Posterior cingulate gyrus (tissue), 11 donors: Measurements from ENCODE around the gene FAM174B.
"Not testable (repeated sequence)": the region's sequence is repeated elsewhere in the genome, so short reads cannot be mapped to it uniquely, and the experiment has no call there.

ENCODE experiments used
- DNase-seq, 10 donors: peaks; one replicate each; pipeline versions ENCODE4 v3.0.0 to v3.0.0-alpha.2; 2020 to 2021; ENCODE audit warnings: mixed read lengths in 3 of 10
- intact Hi-C: fragments of 100-400 bp; cut with DNase I; formaldehyde crosslinking; loops from one replicate; pipeline ENCODE4 v1.15.1; 2023

The FAM174B gene

GRCh38 chr15:92621972-92622533, 33.5 kb downstream of the FAM174B start:
- DNase-seq: no peak
- intact Hi-C loops: loop anchor here (10.0 kb wide), 1 partner anchor 97 kb away; no protein-coding TSS in a partner anchor

GRCh38 chr15:92620991-92621390, 34.6 kb downstream of the FAM174B start:
- no peak for DNase-seq
- intact Hi-C loops: loop anchor here (10.0 kb wide), 1 partner anchor 96 kb away; no protein-coding TSS in a partner anchor

- no peak for DNase-seq
- intact Hi-C loops: loop anchor here (10.0 kb wide), 2 partner anchors 95 kb away; no protein-coding TSS in a partner anchor
Observed at GRCh38 chr15:92619145-92620101, 36.2 kb downstream of the FAM174B start.

- intact Hi-C loops: loop anchor here (10.0 kb wide), 1 partner anchor 97 kb away; no protein-coding TSS in a partner anchor
- peak in 2 of 10 donors; percentile 30 to 84 for DNase-seq
Observed at GRCh38 chr15:92617549-92618520, 37.7 kb downstream of the FAM174B start.

- intact Hi-C loops: loop anchor here (10.0 kb wide), 1 partner anchor 98 kb away; no protein-coding TSS in a partner anchor
- DNase-seq: no peak
Observed at GRCh38 chr15:92616621-92617548, 38.7 kb downstream of the FAM174B start.

- no peak for DNase-seq
Observed at GRCh38 chr15:92614791-92615785, 40.5 kb downstream of the FAM174B start.

GRCh38 chr15:92614301-92614700, 41.3 kb downstream of the FAM174B start:
- intact Hi-C loops: loop anchor here (10.0 kb wide), 1 partner anchor 100 kb away; no protein-coding TSS in a partner anchor
- DNase-seq: peak in 1 of 10 donors; percentile 14

More at GRCh38 chr15:92614791-92615785, 40.5 kb downstream of the FAM174B start:
- intact Hi-C loops: loop anchor here (10.0 kb wide), 1 partner anchor 100 kb away; no protein-coding TSS in a partner anchor

- intact Hi-C loops: loop anchor here (10.0 kb wide), 1 partner anchor 101 kb away; no protein-coding TSS in a partner anchor
- peak in 1 of 10 donors; percentile 49 for DNase-seq
Observed at GRCh38 chr15:92613841-92614240, 41.7 kb downstream of the FAM174B start.

- peak in 1 of 10 donors; percentile 42 for DNase-seq
- intact Hi-C loops: loop anchor here (1.0 to 10.0 kb wide), 2 partner anchors 70 to 102 kb away; no protein-coding TSS in a partner anchor
Observed at GRCh38 chr15:92612891-92613290, 42.7 kb downstream of the FAM174B start.

- intact Hi-C loops: loop anchor here (1.0 to 10.0 kb wide), 2 partner anchors 71 to 103 kb away; no protein-coding TSS in a partner anchor
- peak in 4 of 10 donors; percentile 42 to 93 (median 58) for DNase-seq
Observed at GRCh38 chr15:92611995-92612745, 43.4 kb downstream of the FAM174B start.

GRCh38 chr15:92611150-92611549, 44.4 kb downstream of the FAM174B start:
- intact Hi-C loops: loop anchor here (10.0 kb wide), 1 partner anchor 104 kb away; no protein-coding TSS in a partner anchor

GRCh38 chr15:92610101-92610520, 45.5 kb downstream of the FAM174B start:
- DNase-seq: peak in 1 of 10 donors; percentile 72
- intact Hi-C loops: loop anchor here (10.0 kb wide), 1 partner anchor 105 kb away; no protein-coding TSS in a partner anchor

More at GRCh38 chr15:92611150-92611549, 44.4 kb downstream of the FAM174B start:
- no peak for DNase-seq

GRCh38 chr15:92608866-92609700, 46.5 kb downstream of the FAM174B start:
- intact Hi-C loops: no loop called here
- DNase-seq: peak in 1 of 10 donors; percentile 31

- intact Hi-C loops: not testable (repeated sequence)
- peak in 1 of 10 donors; percentile 25 for DNase-seq
Observed at GRCh38 chr15:92606836-92607150, 48.8 kb downstream of the FAM174B start.

GRCh38 chr15:92606126-92606835, 49.3 kb downstream of the FAM174B start:
- peak in 1 of 10 donors; percentile 17 for DNase-seq
- intact Hi-C loops: no loop called here
